ENCODE results near the gene PRDM5. TPM values are rescaled to one million over a fixed set of nuclear protein-coding genes. Genes with fewer than 3 reads are reported as not detected.

PRDM5 gene
- total RNA-seq, 1 experiment from 2014 or later = 7.1 TPM

GRCh38 chr4:120761070-120761469 lies 161.5 kb downstream of the PRDM5 start:
- H3K36me3 ChIP-seq (ENCODE audit: insufficient read depth, low read length, poor library complexity, severe bottlenecking) = no peaks in the 10 kb centered on the region
- H3K4me1 ChIP-seq (ENCODE audit: insufficient read depth, low read length, poor library complexity, severe bottlenecking) = no peaks in the 10 kb centered on the region
- intact Hi-C loops (cut with micrococcal nuclease; ENCODE audit: unreplicated experiment) = no loop called here
- no peaks in the 10 kb centered on the region for H3K27me3 ChIP-seq (replicated peaks; ENCODE audit: insufficient read depth, low read depth, low read length, poor library complexity)
- H3K9me3 ChIP-seq (ENCODE audit: low read depth, low read length, poor library complexity, severe bottlenecking) = no peaks in the 10 kb centered on the region
- DNase-seq (ENCODE audit: low spot score) = no peak
- TF ChIP-seq CTCF (conservative IDR thresholded peaks at IDR 0.05; ENCODE audit: low read depth, low read length) (no peak), EZH2 (IDR thresholded peaks at IDR 0.05; ENCODE audit: borderline replicate concordance, low read depth, low read length, poor library complexity, severe bottlenecking) (no peak)
- no TSS peak for BruUV-seq (replicated peaks)
- POLR2A ChIA-PET (ENCODE audit: low non-redundant PET) = no interaction called here
- H3K4me3 ChIP-seq (ENCODE audit: low read depth, low read length, poor library complexity, severe bottlenecking) = no peak overlapping the region
- CTCF ChIA-PET = no interaction called here
- no peak overlapping the region for H3K27ac ChIP-seq (ENCODE audit: low read depth, low read length, poor library complexity, severe bottlenecking)

GRCh38 chr4:120760047-120760446 lies 162.5 kb downstream of the PRDM5 start:
- Histone ChIP-seq H3K27ac (ENCODE audit: low read depth, low read length, poor library complexity, severe bottlenecking) (no peak overlapping the region), H3K27me3 (replicated peaks; ENCODE audit: insufficient read depth, low read depth, low read length, poor library complexity) (no peaks in the 10 kb centered on the region), H3K36me3 (ENCODE audit: insufficient read depth, low read length, poor library complexity, severe bottlenecking) (no peaks in the 10 kb centered on the region), H3K4me1 (ENCODE audit: insufficient read depth, low read length, poor library complexity, severe bottlenecking) (no peaks in the 10 kb centered on the region), H3K9me3 (ENCODE audit: low read depth, low read length, poor library complexity, severe bottlenecking) (no peaks in the 10 kb centered on the region), H3K4me3 (ENCODE audit: low read depth, low read length, poor library complexity, severe bottlenecking) (no peak overlapping the region)
- ChIA-PET POLR2A (ENCODE audit: low non-redundant PET) (no interaction called here), CTCF (no interaction called here)
- DNase-seq (ENCODE audit: low spot score) = no peak
- intact Hi-C loops (cut with micrococcal nuclease; ENCODE audit: unreplicated experiment) = no loop called here
- no TSS peak for BruUV-seq (replicated peaks)
- TF ChIP-seq EZH2 (IDR thresholded peaks at IDR 0.05; ENCODE audit: borderline replicate concordance, low read depth, low read length, poor library complexity, severe bottlenecking) (no peak), CTCF (conservative IDR thresholded peaks at IDR 0.05; ENCODE audit: low read depth, low read length) (no peak)

GRCh38 chr4:120755864-120756263 lies 166.7 kb downstream of the PRDM5 start:
- H3K27me3 ChIP-seq (replicated peaks; ENCODE audit: insufficient read depth, low read depth, low read length, poor library complexity) = no peaks in the 10 kb centered on the region
- POLR2A ChIA-PET (ENCODE audit: low non-redundant PET) = no interaction called here

More at GRCh38 chr4:120755864-120756263, 166.7 kb downstream of the PRDM5 start:
- CTCF ChIA-PET = no interaction called here
- no peak for DNase-seq (ENCODE audit: low spot score)
- no peaks in the 10 kb centered on the region for H3K4me1 ChIP-seq (ENCODE audit: insufficient read depth, low read length, poor library complexity, severe bottlenecking)
- no peak overlapping the region for H3K27ac ChIP-seq (ENCODE audit: low read depth, low read length, poor library complexity, severe bottlenecking)
- no TSS peak for BruUV-seq (replicated peaks)
- no peaks in the 10 kb centered on the region for H3K36me3 ChIP-seq (ENCODE audit: insufficient read depth, low read length, poor library complexity, severe bottlenecking)
- intact Hi-C loops (cut with micrococcal nuclease; ENCODE audit: unreplicated experiment) = no loop called here
- H3K4me3 ChIP-seq (ENCODE audit: low read depth, low read length, poor library complexity, severe bottlenecking) = no peak overlapping the region
- TF ChIP-seq EZH2 (IDR thresholded peaks at IDR 0.05; ENCODE audit: borderline replicate concordance, low read depth, low read length, poor library complexity, severe bottlenecking) (no peak), CTCF (conservative IDR thresholded peaks at IDR 0.05; ENCODE audit: low read depth, low read length) (no peak)
- H3K9me3 ChIP-seq (ENCODE audit: low read depth, low read length, poor library complexity, severe bottlenecking) = no peaks in the 10 kb centered on the region

All from A673 (cell line).